ENCODE data around the gene ZNF444. TPM values are rescaled to one million over a fixed set of nuclear protein-coding genes. Genes with fewer than 3 reads are reported as not detected.

Gene ZNF444
- total RNA-seq, 1 experiment from 2014 or later, result 84.0 TPM

DNA sequence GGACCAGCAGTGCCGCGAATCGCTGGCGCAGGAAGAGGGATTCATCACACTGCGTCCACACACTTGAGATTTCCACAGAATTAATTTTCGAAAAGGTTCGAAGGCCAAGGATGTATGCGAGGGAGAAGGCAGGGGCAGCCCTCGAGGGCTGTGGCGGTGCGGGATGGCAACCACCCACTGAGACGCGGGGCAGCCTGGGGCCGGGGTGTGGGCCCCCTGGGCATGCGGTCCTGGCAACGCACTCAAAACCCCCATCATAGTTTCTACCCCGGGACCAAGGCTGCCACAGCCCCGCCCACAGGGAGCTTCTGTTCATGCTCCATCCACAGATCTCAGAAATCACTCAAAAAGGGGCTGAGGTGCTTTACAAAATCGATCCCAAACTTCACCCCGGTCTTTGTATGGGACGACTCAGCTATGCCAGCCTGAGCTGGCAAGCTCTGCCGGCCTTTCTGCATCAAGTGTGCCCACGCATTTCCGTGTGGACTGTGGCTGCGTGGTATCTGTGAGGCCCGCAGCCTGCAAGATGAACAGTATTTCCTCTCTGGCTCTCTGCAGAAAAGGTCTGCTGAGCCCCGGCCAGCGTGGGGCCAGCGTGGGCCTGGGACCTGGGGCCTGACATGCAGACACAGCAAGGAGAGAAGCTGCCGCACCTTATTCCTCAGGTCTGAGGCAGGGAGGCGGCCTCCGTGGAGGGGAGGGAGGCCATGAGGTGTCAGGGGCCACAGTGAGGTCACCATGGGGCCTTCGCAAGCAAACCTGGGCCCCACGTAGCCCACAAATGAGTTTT lies 39.1 kb upstream of the ZNF444 start (continued):
- TF ChIP-seq, protein P1, sequence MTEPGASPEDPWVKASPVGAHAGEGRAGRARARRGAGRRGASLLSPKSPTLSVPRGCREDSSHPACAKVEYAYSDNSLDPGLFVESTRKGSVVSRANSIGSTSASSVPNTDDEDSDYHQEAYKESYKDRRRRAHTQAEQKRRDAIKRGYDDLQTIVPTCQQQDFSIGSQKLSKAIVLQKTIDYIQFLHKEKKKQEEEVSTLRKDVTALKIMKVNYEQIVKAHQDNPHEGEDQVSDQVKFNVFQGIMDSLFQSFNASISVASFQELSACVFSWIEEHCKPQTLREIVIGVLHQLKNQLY (CRISPR knock-in tag; IDR thresholded peaks at IDR 0.05), result no peak
- TF ChIP-seq, protein P2, sequence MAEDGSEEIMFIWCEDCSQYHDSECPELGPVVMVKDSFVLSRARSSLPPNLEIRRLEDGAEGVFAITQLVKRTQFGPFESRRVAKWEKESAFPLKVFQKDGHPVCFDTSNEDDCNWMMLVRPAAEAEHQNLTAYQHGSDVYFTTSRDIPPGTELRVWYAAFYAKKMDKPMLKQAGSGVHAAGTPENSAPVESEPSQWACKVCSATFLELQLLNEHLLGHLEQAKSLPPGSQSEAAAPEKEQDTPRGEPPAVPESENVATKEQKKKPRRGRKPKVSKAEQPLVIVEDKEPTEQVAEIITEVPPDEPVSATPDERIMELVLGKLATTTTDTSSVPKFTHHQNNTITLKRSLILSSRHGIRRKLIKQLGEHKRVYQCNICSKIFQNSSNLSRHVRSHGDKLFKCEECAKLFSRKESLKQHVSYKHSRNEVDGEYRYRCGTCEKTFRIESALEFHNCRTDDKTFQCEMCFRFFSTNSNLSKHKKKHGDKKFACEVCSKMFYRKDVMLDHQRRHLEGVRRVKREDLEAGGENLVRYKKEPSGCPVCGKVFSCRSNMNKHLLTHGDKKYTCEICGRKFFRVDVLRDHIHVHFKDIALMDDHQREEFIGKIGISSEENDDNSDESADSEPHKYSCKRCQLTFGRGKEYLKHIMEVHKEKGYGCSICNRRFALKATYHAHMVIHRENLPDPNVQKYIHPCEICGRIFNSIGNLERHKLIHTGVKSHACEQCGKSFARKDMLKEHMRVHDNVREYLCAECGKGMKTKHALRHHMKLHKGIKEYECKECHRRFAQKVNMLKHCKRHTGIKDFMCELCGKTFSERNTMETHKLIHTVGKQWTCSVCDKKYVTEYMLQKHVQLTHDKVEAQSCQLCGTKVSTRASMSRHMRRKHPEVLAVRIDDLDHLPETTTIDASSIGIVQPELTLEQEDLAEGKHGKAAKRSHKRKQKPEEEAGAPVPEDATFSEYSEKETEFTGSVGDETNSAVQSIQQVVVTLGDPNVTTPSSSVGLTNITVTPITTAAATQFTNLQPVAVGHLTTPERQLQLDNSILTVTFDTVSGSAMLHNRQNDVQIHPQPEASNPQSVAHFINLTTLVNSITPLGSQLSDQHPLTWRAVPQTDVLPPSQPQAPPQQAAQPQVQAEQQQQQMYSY (CRISPR knock-in tag; IDR thresholded peaks at IDR 0.05), result no peak
- TF ChIP-seq, protein P3, sequence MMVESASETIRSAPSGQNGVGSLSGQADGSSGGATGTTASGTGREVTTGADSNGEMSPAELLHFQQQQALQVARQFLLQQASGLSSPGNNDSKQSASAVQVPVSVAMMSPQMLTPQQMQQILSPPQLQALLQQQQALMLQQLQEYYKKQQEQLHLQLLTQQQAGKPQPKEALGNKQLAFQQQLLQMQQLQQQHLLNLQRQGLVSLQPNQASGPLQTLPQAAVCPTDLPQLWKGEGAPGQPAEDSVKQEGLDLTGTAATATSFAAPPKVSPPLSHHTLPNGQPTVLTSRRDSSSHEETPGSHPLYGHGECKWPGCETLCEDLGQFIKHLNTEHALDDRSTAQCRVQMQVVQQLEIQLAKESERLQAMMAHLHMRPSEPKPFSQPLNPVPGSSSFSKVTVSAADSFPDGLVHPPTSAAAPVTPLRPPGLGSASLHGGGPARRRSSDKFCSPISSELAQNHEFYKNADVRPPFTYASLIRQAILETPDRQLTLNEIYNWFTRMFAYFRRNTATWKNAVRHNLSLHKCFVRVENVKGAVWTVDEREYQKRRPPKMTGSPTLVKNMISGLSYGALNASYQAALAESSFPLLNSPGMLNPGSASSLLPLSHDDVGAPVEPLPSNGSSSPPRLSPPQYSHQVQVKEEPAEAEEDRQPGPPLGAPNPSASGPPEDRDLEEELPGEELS (CRISPR knock-in tag; IDR thresholded peaks at IDR 0.05), result no peak
- no peak for TF ChIP-seq CBFB (CRISPR knock-in tag; IDR thresholded peaks at IDR 0.05; ENCODE audit: low read depth)
- TF ChIP-seq, protein P4, sequence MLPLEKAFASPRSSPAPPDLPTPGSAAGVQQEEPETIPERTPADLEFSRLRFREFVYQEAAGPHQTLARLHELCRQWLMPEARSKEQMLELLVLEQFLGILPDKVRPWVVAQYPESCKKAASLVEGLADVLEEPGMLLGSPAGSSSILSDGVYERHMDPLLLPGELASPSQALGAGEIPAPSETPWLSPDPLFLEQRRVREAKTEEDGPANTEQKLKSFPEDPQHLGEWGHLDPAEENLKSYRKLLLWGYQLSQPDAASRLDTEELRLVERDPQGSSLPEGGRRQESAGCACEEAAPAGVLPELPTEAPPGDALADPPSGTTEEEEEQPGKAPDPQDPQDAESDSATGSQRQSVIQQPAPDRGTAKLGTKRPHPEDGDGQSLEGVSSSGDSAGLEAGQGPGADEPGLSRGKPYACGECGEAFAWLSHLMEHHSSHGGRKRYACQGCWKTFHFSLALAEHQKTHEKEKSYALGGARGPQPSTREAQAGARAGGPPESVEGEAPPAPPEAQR (CRISPR knock-in tag; IDR thresholded peaks at IDR 0.05), result no peak
- TF ChIP-seq NR2C2 (CRISPR knock-in tag; IDR thresholded peaks at IDR 0.05), result no peak
- no peak for TF ChIP-seq TEAD1 (CRISPR knock-in tag; IDR thresholded peaks at IDR 0.05)
- TF ChIP-seq IRF2 (CRISPR knock-in tag; IDR thresholded peaks at IDR 0.05; ENCODE audit: borderline replicate concordance, low read depth), result no peak
- TF ChIP-seq CREM (CRISPR knock-in tag; IDR thresholded peaks at IDR 0.05), result no peak
- no peak for TF ChIP-seq MYBL2 (CRISPR knock-in tag; IDR thresholded peaks at IDR 0.05)
- TF ChIP-seq TCF7 (CRISPR knock-in tag; IDR thresholded peaks at IDR 0.05; ENCODE audit: low read depth), result no peak
- TF ChIP-seq, protein P5, sequence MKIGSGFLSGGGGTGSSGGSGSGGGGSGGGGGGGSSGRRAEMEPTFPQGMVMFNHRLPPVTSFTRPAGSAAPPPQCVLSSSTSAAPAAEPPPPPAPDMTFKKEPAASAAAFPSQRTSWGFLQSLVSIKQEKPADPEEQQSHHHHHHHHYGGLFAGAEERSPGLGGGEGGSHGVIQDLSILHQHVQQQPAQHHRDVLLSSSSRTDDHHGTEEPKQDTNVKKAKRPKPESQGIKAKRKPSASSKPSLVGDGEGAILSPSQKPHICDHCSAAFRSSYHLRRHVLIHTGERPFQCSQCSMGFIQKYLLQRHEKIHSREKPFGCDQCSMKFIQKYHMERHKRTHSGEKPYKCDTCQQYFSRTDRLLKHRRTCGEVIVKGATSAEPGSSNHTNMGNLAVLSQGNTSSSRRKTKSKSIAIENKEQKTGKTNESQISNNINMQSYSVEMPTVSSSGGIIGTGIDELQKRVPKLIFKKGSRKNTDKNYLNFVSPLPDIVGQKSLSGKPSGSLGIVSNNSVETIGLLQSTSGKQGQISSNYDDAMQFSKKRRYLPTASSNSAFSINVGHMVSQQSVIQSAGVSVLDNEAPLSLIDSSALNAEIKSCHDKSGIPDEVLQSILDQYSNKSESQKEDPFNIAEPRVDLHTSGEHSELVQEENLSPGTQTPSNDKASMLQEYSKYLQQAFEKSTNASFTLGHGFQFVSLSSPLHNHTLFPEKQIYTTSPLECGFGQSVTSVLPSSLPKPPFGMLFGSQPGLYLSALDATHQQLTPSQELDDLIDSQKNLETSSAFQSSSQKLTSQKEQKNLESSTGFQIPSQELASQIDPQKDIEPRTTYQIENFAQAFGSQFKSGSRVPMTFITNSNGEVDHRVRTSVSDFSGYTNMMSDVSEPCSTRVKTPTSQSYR (CRISPR knock-in tag; IDR thresholded peaks at IDR 0.05), result no peak

DNA sequence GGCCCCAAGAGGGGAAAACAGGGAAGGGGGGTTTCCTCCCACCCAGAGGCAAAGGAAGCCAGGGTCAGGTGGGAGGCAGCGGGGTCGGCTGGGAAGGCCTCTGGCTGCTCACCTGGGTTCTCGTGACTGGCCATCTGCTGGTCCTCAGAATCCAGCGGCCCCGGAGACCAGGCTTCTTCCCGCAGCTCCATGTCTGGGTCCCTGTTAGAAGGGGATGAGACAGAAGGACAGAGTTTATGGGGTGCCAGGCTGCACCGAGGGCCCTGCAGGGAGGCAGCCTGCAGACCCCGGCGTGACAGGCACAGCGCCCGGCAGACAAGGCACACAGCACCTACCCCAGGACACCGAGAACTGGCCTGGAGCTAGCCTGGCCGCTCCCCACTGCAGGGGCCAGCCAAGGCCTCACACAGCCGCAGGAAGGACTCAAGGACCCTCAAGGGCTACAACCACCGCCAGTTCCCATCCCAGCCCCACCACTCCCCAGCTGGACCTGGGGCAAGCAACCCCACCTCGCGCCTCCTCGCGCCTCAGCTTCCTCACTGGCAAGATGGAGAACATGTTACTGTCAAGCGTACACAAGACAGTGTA lies 38.0 kb upstream of the ZNF444 start:
- DNase-seq (ENCODE audit: low spot score), result no peak
- peaks cover 25% of the 10 kb centered on the region for H3K4me1 Mint-ChIP-seq
- no peaks in the 10 kb centered on the region for H3K9me3 Mint-ChIP-seq
- no peak overlapping the region; the same call in 1 of the 2 replicates for H3K27ac Mint-ChIP-seq
- TF ChIP-seq, protein P5 (CRISPR knock-in tag; IDR thresholded peaks at IDR 0.05), result no peak
- TF ChIP-seq, protein P3 (CRISPR knock-in tag; IDR thresholded peaks at IDR 0.05), result no peak
- TF ChIP-seq, protein P6, sequence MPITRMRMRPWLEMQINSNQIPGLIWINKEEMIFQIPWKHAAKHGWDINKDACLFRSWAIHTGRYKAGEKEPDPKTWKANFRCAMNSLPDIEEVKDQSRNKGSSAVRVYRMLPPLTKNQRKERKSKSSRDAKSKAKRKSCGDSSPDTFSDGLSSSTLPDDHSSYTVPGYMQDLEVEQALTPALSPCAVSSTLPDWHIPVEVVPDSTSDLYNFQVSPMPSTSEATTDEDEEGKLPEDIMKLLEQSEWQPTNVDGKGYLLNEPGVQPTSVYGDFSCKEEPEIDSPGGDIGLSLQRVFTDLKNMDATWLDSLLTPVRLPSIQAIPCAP (CRISPR knock-in tag; IDR thresholded peaks at IDR 0.05), result no peak
- TF ChIP-seq, protein P7, sequence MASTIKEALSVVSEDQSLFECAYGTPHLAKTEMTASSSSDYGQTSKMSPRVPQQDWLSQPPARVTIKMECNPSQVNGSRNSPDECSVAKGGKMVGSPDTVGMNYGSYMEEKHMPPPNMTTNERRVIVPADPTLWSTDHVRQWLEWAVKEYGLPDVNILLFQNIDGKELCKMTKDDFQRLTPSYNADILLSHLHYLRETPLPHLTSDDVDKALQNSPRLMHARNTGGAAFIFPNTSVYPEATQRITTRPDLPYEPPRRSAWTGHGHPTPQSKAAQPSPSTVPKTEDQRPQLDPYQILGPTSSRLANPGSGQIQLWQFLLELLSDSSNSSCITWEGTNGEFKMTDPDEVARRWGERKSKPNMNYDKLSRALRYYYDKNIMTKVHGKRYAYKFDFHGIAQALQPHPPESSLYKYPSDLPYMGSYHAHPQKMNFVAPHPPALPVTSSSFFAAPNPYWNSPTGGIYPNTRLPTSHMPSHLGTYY (CRISPR knock-in tag; IDR thresholded peaks at IDR 0.05), result no peak
- ChIA-PET POLR2A (no interaction called here), CTCF (interaction anchor here (1.7 kb wide), 1 partner anchor 52 kb away, joined by 4 read pairs; no protein-coding TSS in a partner anchor)
- H3K4me3 Mint-ChIP-seq, result no peak overlapping the region
- no peaks in the 10 kb centered on the region for H3K27me3 Mint-ChIP-seq (ENCODE audit: low read depth)
- H3K36me3 Mint-ChIP-seq, result peaks cover 19% of the 10 kb centered on the region
- ATAC-seq, result no peak
